Uterus (tissue), 2 donors: ENCODE data around the gene JARID2.

Experiments used
- CTCF ChIP-seq, 4 experiments: fragments of 200-600 bp in 2 of 4; fragments of 450-650 bp in 2 of 4; sonication (generic) in 2 of 4; IDR thresholded peaks; one replicate each; pipeline ENCODE4 v1.5.1; 2016 to 2019; ENCODE audit warnings: antibody characterized with exemption in 4 of 4, mild to moderate bottlenecking in 2 of 4, moderate library complexity in 1 of 4
- POLR2A ChIP-seq, 2 donors: fragments of 450-650 bp; IDR thresholded peaks; one replicate each; pipeline ENCODE4 v1.6.1; 2016; ENCODE audit warnings: antibody characterized with exemption in 2 of 2, mild to moderate bottlenecking in 1 of 2, moderate library complexity in 1 of 2

- TF ChIP-seq POLR2A (IDR thresholded peaks at IDR 0.05) (no peak), CTCF (IDR thresholded peaks at IDR 0.05) (no peak)
These were observed 293.1 kb downstream of the JARID2 start for GRCh38 chr6:15538766-15539495.
